GM12878 (cell line): ENCODE data around the gene RNU1-3. TPM values are rescaled to one million over a fixed set of nuclear protein-coding genes. Genes with fewer than 3 reads are reported as not detected.
"Not testable (repeated sequence)": the region's sequence is repeated elsewhere in the genome, so short reads cannot be mapped to it uniquely, and the experiment has no call there.

Source experiments
- ATAC-seq: fragments of 200-7000 bp; cut with Tn5 transposase; 3 replicates; pipeline ENCODE4 v1.9.1; 2020; ENCODE audit warnings: mild to moderate bottlenecking, moderate library complexity
- BruUV-seq: library from RNA; stranded (reverse); fragments of 400-500 nt; replicated peaks from 2 replicates; lab custom pipeline; 2021; lab: Mats Ljungman, UMichigan
- CTCF ChIA-PET: fragments of 300-600 bp; sonication (Branson Sonifier 250); formaldehyde crosslinking; extraction: SDS; loops from one replicate; lab custom pipeline; 2021; ENCODE audit warnings: inconsistent platforms; lab: Yijun Ruan, JAX
- POLR2A ChIA-PET: fragments of 350-600 bp; formaldehyde crosslinking; extraction: SDS; loops from one replicate; lab custom pipeline; 2021; ENCODE audit warnings: inconsistent platforms; lab: Charles Lee
- RAD21 ChIA-PET: fragments of 300-600 bp; sonication (Branson Sonifier 250); formaldehyde crosslinking; loops from one replicate; lab custom pipeline; 2023; ENCODE audit warnings: antibody characterized with exemption; ENCODE audit not compliant: unreplicated experiment; lab: Charles Lee
- SMC1A ChIA-PET: fragments of 300-600 bp; sonication (Branson Sonifier 250); formaldehyde crosslinking; loops from one replicate; lab custom pipeline; 2023; ENCODE audit not compliant: unreplicated experiment, uncharacterized antibody; lab: Charles Lee
- DNase-seq: peaks from one replicate; pipeline ENCODE4 v3.0.0-alpha.2; 2011; ENCODE audit warnings: low read depth, low spot score
- FAIRE-seq: peaks from 3 replicates; lab custom pipeline; 2011; peaks lifted over from hg19 to GRCh38; lab: Jason Lieb, UNC
- H2AFZ ChIP-seq: 2 replicates; pipeline ENCODE4 v1.6.0; 2011; ENCODE audit warnings: low read depth, low read length, control low read depth; ENCODE audit not compliant: control insufficient read depth
- H3K27ac ChIP-seq: 2 replicates; pipeline ENCODE4 v1.5.1; 2011; ENCODE audit warnings: control low read depth; ENCODE audit not compliant: control insufficient read depth, insufficient read depth
- H3K27me3 ChIP-seq, 2 experiments: replicated peaks in 1 of 2; 2 replicates each; pipeline versions ENCODE4 v1.6.0 to v1.6.1; 2011; ENCODE audit warnings: low read length in 1 of 2; ENCODE audit not compliant: control insufficient read depth in 2 of 2, insufficient read depth in 2 of 2
- H3K36me3 ChIP-seq, 2 experiments: 2 replicates each; pipeline ENCODE4 v1.5.1; 2011; ENCODE audit warnings: low read length in 1 of 2; ENCODE audit not compliant: control insufficient read depth in 2 of 2, insufficient read depth in 2 of 2
- H3K4me1 ChIP-seq: 2 replicates; pipeline ENCODE4 v1.6.1; 2011; ENCODE audit warnings: mild to moderate bottlenecking, low read length, moderate library complexity, mixed read lengths; ENCODE audit not compliant: control insufficient read depth, insufficient read depth
- H3K4me2 ChIP-seq: 2 replicates; pipeline ENCODE4 v1.6.0; 2011; ENCODE audit warnings: control low read depth; ENCODE audit not compliant: control insufficient read depth, insufficient read depth
- H3K4me3 ChIP-seq: fragments of 200-600 bp; sonication (generic); 2 replicates; pipeline ENCODE4 v1.5.1; 2016
- H3K79me2 ChIP-seq: 2 replicates; pipeline ENCODE4 v1.6.0; 2011; ENCODE audit warnings: low read length; ENCODE audit not compliant: control insufficient read depth, insufficient read depth
- H3K9ac ChIP-seq: 2 replicates; pipeline ENCODE4 v1.8.0; 2011; ENCODE audit warnings: low read length, control low read depth, mixed read lengths; ENCODE audit not compliant: control insufficient read depth, insufficient read depth
- H3K9me3 ChIP-seq: replicated peaks from 3 replicates; pipeline ENCODE4 v1.5.1; 2011; ENCODE audit warnings: mild to moderate bottlenecking, low read length; ENCODE audit not compliant: control insufficient read depth, insufficient read depth
- H4K20me1 ChIP-seq: 2 replicates; pipeline ENCODE4 v1.6.0; 2011; ENCODE audit not compliant: control insufficient read depth, insufficient read depth
- ATF7 ChIP-seq: fragments of 450-650 bp; IDR thresholded peaks from 2 replicates; pipeline ENCODE4 v1.6.1; 2016; ENCODE audit warnings: low read depth, mild to moderate bottlenecking
- CHD1 ChIP-seq: IDR thresholded peaks from 2 replicates; pipeline ENCODE4 v1.6.1; 2012; ENCODE audit warnings: low read depth, low read length, improper control_type of control experiment
- FOS ChIP-seq: IDR thresholded peaks from 3 replicates; pipeline ENCODE4 v1.6.1; 2011; ENCODE audit warnings: borderline replicate concordance; ENCODE audit not compliant: insufficient read length; ENCODE audit errors: extremely low read depth
- JUNB ChIP-seq: IDR thresholded peaks from 2 replicates; pipeline ENCODE4 v1.6.1; 2016; ENCODE audit warnings: antibody characterized with exemption, mild to moderate bottlenecking
- MAX ChIP-seq: IDR thresholded peaks from 2 replicates; pipeline ENCODE4 v1.6.1; 2012; ENCODE audit warnings: low read depth, low read length, improper control_type of control experiment
- MXI1 ChIP-seq: fragments of 150-350 bp; IDR thresholded peaks from 2 replicates; pipeline ENCODE4 v1.6.1; 2011; ENCODE audit warnings: low read depth, mild to moderate bottlenecking, inconsistent platforms, low read length, improper control_type of control experiment
- NR2C1 ChIP-seq: fragments of 450-650 bp; IDR thresholded peaks from 2 replicates; pipeline ENCODE4 v1.6.1; 2017; ENCODE audit warnings: antibody characterized with exemption, mild to moderate bottlenecking, moderate library complexity
- POU2F2 ChIP-seq: IDR thresholded peaks from 3 replicates; pipeline ENCODE4 v1.6.1; 2011; ENCODE audit warnings: low read depth, mild to moderate bottlenecking, low read length, borderline replicate concordance
- RB1 ChIP-seq: fragments of 450-650 bp; formaldehyde crosslinking; IDR thresholded peaks from 2 replicates; pipeline ENCODE4 v1.6.1; 2017; ENCODE audit warnings: mild to moderate bottlenecking, borderline replicate concordance
- SUZ12 ChIP-seq: fragments of 200-600 bp; sonication (generic); IDR thresholded peaks from one replicate; pipeline ENCODE4 v1.6.1; 2018; ENCODE audit warnings: antibody characterized with exemption, mild to moderate bottlenecking; ENCODE audit not compliant: unreplicated experiment
- WGBS: methylation state at CpG from one replicate; pipeline ENCODE4 v1.1.6; 2016; ENCODE audit warnings: low lambda C conversion rate; ENCODE audit not compliant: insufficient replicate concordance, insufficient coverage; ENCODE audit errors: missing lambda C conversion rate; 5-methylcytosine and 5-hydroxymethylcytosine counted together
- in situ Hi-C: fragments of 300-500 bp; cut with MboI; formaldehyde crosslinking; loops from 9 replicates; pipeline ENCODE4 v1.14.3; 2018; ENCODE audit warnings: mixed read lengths
- intact Hi-C: fragments of 100-400 bp; cut with micrococcal nuclease; formaldehyde crosslinking; loops from one replicate; pipeline ENCODE4 v1.14.2; 2022; ENCODE audit not compliant: unreplicated experiment
- polyA plus RNA-seq, 11 experiments: library from polyadenylated mRNA; depleted of rRNA in 4 of 11; unstranded in 6 of 11; stranded (reverse) in 5 of 11; fragments of >200 nt; fragmentation: Nextera tagmentation in 4 of 11; fragmentation: Illumina TruSeq in 1 of 11; extraction: Ambion mirVana in 4 of 11; extraction: Trizol in 1 of 11; gene quantifications; 1 replicate in 1 of 11; 2 replicates in 10 of 11; pipeline versions ENCODE4 v1.2.1 to v1.2.3, GENCODE V29; 2011 to 2016; ENCODE audit warnings: inconsistent platforms in 2 of 11, missing spikeins in 2 of 11, low read depth in 1 of 11
- total RNA-seq, 4 experiments: library from RNA; depleted of rRNA in 3 of 4; stranded (reverse); fragments of >200 nt in 3 of 4; fragmentation: Illumina TruSeq in 1 of 4; extraction: Trizol in 1 of 4; gene quantifications; 2 replicates each; pipeline versions ENCODE4 v1.2.1 to v1.2.3, GENCODE V29; 2013 to 2021
- TF ChIP-seq, protein P1 (sequence below): IDR thresholded peaks from 2 replicates; pipeline ENCODE4 v1.6.1; 2011; ENCODE audit warnings: low read depth, low read length, improper control_type of control experiment, borderline replicate concordance

The RNU1-3 gene
- total and polyA plus RNA-seq, 10 of the 15 experiments (the other 5 are each of a cell fraction or from before 2014, with no cell fraction given), result under 0.01 to 20,946 (median 4.7) TPM; not detected in 2

DNA sequence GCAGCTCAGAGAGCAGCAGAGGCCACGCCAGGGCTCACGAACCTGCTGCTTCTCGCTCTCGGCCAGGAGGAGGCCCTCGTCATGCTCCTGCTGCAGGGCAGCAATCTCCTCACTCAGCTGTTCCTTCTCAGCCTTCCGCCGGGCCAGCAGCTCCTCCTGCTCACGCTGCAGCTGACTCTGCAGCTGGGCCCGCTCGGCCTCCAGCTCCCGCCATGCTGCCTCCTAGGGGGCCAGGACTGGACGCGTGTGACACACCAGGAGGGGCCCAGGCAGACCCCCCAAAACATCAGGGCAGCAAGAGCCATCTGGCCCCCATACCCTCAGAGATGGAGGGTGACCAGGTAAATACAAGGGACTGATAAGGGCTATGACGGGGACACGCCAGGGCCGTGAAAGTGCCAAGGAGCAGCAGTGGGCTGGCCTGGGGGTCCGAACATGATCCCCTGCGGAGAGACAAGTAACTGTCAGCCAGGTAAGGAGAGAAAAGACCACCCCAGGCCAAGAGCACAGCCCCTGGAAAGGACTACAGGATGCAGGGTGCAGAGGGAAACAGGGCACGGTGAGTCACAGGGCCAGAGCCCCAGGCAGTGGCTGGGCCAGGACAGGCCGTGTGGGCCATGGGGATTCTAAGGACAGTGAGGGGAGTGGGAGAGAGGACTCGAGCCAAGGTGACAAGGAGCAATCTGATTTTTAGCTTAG, 46.8 kb downstream of the RNU1-3 start:
- H3K4me1 ChIP-seq, POLR2A ChIA-PET, H3K27ac ChIP-seq, H3K4me2 ChIP-seq, H3K9me3 ChIP-seq, FAIRE-seq, BruUV-seq, H3K27me3 ChIP-seq, H3K36me3 ChIP-seq, H2AFZ ChIP-seq, DNase-seq, ATAC-seq, H3K79me2 ChIP-seq, H3K9ac ChIP-seq, H3K4me3 ChIP-seq, H4K20me1 ChIP-seq, in situ Hi-C loops: not testable (repeated sequence)
- ChIA-PET CTCF (interaction anchor here (0.8 to 3.4 kb wide), 12 partner anchors 8 to 426 kb away, joined by 3 to 40 read pairs (median 12); partner anchors contain the start of gene NBPF1), RAD21 (interaction anchor here (0.8 to 1.5 kb wide), 2 partner anchors 340 to 429 kb away, joined by 3 to 16 read pairs; no protein-coding TSS in a partner anchor), SMC1A (interaction anchor here (0.8 to 3.1 kb wide), 3 partner anchors 11 to 340 kb away, joined by 4 to 16 read pairs (median 5); no protein-coding TSS in a partner anchor)
- intact Hi-C loops, result loop anchor here (5.0 kb wide), 1 partner anchor 427 kb away; no protein-coding TSS in a partner anchor
- WGBS, result 88% methylated on average over 21 of the region's 21 CpGs

DNA sequence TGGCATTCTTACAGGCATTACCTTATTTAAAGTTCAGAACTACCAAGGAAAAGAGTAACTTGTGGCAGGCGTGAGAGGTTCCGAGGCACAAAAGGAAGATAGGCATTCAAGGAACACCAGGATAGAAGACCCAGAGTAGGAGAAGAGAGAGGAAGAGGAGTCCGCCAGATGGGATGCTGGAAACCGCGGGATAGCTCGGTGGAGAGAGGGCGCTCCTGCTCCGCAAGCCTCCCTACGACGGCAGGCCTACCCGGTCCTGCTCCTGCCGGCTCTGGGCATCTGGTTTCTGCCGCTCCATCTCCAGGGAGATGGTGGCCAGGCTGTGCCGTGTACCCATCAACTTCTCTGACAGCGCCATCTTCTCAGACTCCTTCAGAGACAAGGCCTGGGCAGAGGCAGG, 48.0 kb downstream of the RNU1-3 start:
- no peak for DNase-seq
- Histone ChIP-seq H3K9me3 (no peaks in the 10 kb centered on the region), H3K9ac (no peak overlapping the region), H4K20me1 (no peaks in the 10 kb centered on the region), H3K36me3 (peaks cover 0 to 4% of the 10 kb centered on the region in 2 experiments; a peak in 2 of 4 replicates), H3K27me3 (peaks cover 4% of the 10 kb centered on the region in 2 experiments; a peak in 2 of 4 replicates), H3K4me2 (no peak overlapping the region), H3K79me2 (no peaks in the 10 kb centered on the region), H2AFZ (no peak overlapping the region), H3K27ac (no peak overlapping the region), H3K4me1 (peaks cover 1% of the 10 kb centered on the region), H3K4me3 (no peak overlapping the region)
- WGBS, result 89% methylated on average over 15 of the region's 15 CpGs
- TF ChIP-seq NR2C1, result no peak
- TF ChIP-seq RB1, result no peak
- TF ChIP-seq POU2F2, result no peak
- TF ChIP-seq ATF7, result no peak
- TF ChIP-seq SUZ12, result no peak
- TF ChIP-seq CHD1, result no peak
- TF ChIP-seq MXI1, result no peak
- TF ChIP-seq MAX, result no peak
- TF ChIP-seq, protein P1, sequence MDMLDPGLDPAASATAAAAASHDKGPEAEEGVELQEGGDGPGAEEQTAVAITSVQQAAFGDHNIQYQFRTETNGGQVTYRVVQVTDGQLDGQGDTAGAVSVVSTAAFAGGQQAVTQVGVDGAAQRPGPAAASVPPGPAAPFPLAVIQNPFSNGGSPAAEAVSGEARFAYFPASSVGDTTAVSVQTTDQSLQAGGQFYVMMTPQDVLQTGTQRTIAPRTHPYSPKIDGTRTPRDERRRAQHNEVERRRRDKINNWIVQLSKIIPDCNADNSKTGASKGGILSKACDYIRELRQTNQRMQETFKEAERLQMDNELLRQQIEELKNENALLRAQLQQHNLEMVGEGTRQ, result no peak
- TF ChIP-seq JUNB, result no peak
- no peak for TF ChIP-seq FOS
- intact Hi-C loops, result no loop called here
- in situ Hi-C loops, result no loop called here
- SMC1A ChIA-PET, result interaction anchor here (0.6 to 1.1 kb wide), 2 partner anchors 333 to 435 kb away, joined by 3 read pairs; partner anchors contain the start of gene SDHB
- POLR2A ChIA-PET, result no interaction called here
- CTCF ChIA-PET, result interaction anchor here (0.9 to 1.5 kb wide), 3 partner anchors 10 to 535 kb away, joined by 3 to 7 read pairs (median 3); no protein-coding TSS in a partner anchor
- BruUV-seq, result no TSS peak
- no peak for FAIRE-seq
- RAD21 ChIA-PET, result no interaction called here
- no peak for ATAC-seq
